Vagina (tissue), 2 donors: Measurements from ENCODE around the gene PNMA1.

Experiments used
- CTCF ChIP-seq, 3 experiments: fragments of 450-650 bp in 2 of 3; fragments of 200-600 bp in 1 of 3; sonication (generic) in 1 of 3; IDR thresholded peaks; one replicate each; pipeline ENCODE4 v1.5.1; 2017 to 2019; ENCODE audit warnings: antibody characterized with exemption in 3 of 3, mild to moderate bottlenecking in 2 of 3, moderate library complexity in 2 of 3
- POLR2A ChIP-seq, 2 donors: fragments of 450-650 bp; IDR thresholded peaks; one replicate each; pipeline ENCODE4 v1.6.1; 2017; ENCODE audit warnings: antibody characterized with exemption in 2 of 2, mild to moderate bottlenecking in 2 of 2, moderate library complexity in 2 of 2
- POLR2AphosphoS5 ChIP-seq, 2 donors: sonication (generic); formaldehyde crosslinking; IDR thresholded peaks; one replicate each; pipeline ENCODE4 v1.9.0; 2017; ENCODE audit warnings: antibody characterized with exemption in 2 of 2, mild to moderate bottlenecking in 2 of 2, low read depth in 1 of 2; ENCODE audit not compliant: insufficient read depth in 1 of 2

GRCh38 chr14:73719791-73720190 lies 5.6 kb upstream of the PNMA1 start:
- TF ChIP-seq CTCF (IDR thresholded peaks at IDR 0.05) = no peak
- TF ChIP-seq POLR2A (IDR thresholded peaks at IDR 0.05) = no peak
- no peak for TF ChIP-seq POLR2AphosphoS5 (IDR thresholded peaks at IDR 0.05; ENCODE audit: insufficient read depth in 1 of 2, low read depth in 1 of 2)
